ENCODE data around the gene TMEM63A.

The TMEM63A gene

GRCh38 chr1:225834417-225835329, 47.5 kb downstream of the TMEM63A start:
- ATAC-seq (ENCODE audit: insufficient read depth, low read depth) = no peak

DNA sequence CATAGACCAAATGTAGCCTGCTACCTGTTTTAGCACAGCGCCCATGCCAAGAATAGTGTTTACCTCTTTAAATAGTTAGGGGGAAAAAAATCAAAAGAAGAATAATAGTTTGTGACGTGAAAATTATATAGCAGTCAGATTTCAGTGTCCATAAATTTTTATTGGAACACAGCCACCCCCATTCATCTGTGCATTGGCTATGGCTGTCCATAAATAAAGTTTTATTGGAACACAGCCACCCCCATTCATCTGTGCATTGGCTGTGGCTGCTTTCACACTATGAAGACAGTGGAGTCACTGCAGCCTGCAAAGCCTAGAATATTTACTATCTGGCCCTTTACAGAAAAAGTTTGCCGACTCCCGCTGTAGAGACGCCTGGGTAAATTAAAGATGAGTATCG, 51.3 kb downstream of the TMEM63A start:
- DNase-seq (no peak), ATAC-seq (ENCODE audit: insufficient read depth, low read depth) (no peak)
- Histone ChIP-seq H3K9ac (ENCODE audit: low read depth, low read length) (no peak overlapping the region), H3K4me3 (ENCODE audit: low read depth in 1 of 2, low read length in 2 of 2) (no peak overlapping the region), H3K4me1 (ENCODE audit: insufficient read depth, low read length) (no peaks in the 10 kb centered on the region), H3K9me3 (ENCODE audit: insufficient read depth, low read length, severe bottlenecking) (no peaks in the 10 kb centered on the region), H3K36me3 (ENCODE audit: insufficient read depth, low read length) (no peaks in the 10 kb centered on the region), H4K20me1 (ENCODE audit: insufficient read depth, low read length) (no peaks in the 10 kb centered on the region), H3K27me3 (ENCODE audit: insufficient read depth, low read length, poor library complexity) (no peaks in the 10 kb centered on the region), H3K4me2 (ENCODE audit: insufficient read depth, low read length) (no peak overlapping the region), H2AFZ (ENCODE audit: low read depth, low read length) (no peak overlapping the region), H3K79me2 (ENCODE audit: insufficient read depth, low read length) (no peaks in the 10 kb centered on the region), H3K27ac (ENCODE audit: low read length) (no peak overlapping the region)
- TF ChIP-seq CTCF (IDR thresholded peaks at IDR 0.05; ENCODE audit: borderline replicate concordance, extremely low read depth, low read length, poor library complexity, severe bottlenecking) (no peak), EZH2 (IDR thresholded peaks at IDR 0.05; ENCODE audit: borderline replicate concordance, low read depth, low read length, severe bottlenecking) (no peak)

More at GRCh38 chr1:225834417-225835329, 47.5 kb downstream of the TMEM63A start:
- Histone ChIP-seq H3K27ac (ENCODE audit: low read length) (no peak overlapping the region), H4K20me1 (ENCODE audit: insufficient read depth, low read length) (no peaks in the 10 kb centered on the region), H3K79me2 (ENCODE audit: insufficient read depth, low read length) (no peaks in the 10 kb centered on the region), H3K4me2 (ENCODE audit: insufficient read depth, low read length) (no peak overlapping the region), H3K4me3 (ENCODE audit: low read depth in 1 of 2, low read length in 2 of 2) (no peak overlapping the region), H3K4me1 (ENCODE audit: insufficient read depth, low read length) (no peaks in the 10 kb centered on the region), H3K27me3 (ENCODE audit: insufficient read depth, low read length, poor library complexity) (no peaks in the 10 kb centered on the region), H2AFZ (ENCODE audit: low read depth, low read length) (no peak overlapping the region), H3K9ac (ENCODE audit: low read depth, low read length) (no peak overlapping the region), H3K36me3 (ENCODE audit: insufficient read depth, low read length) (no peaks in the 10 kb centered on the region), H3K9me3 (ENCODE audit: insufficient read depth, low read length, severe bottlenecking) (no peaks in the 10 kb centered on the region)
- no peak for TF ChIP-seq CTCF (IDR thresholded peaks at IDR 0.05; ENCODE audit: borderline replicate concordance, extremely low read depth, low read length, poor library complexity, severe bottlenecking)
- TF ChIP-seq EZH2 (IDR thresholded peaks at IDR 0.05; ENCODE audit: borderline replicate concordance, low read depth, low read length, severe bottlenecking) = no peak
- DNase-seq = no peak

- no peaks in the 10 kb centered on the region for H4K20me1 ChIP-seq (ENCODE audit: insufficient read depth, low read length)
- no peaks in the 10 kb centered on the region for H3K36me3 ChIP-seq (ENCODE audit: insufficient read depth, low read length)
- H3K27me3 ChIP-seq (ENCODE audit: insufficient read depth, low read length, poor library complexity) = no peaks in the 10 kb centered on the region
- no peaks in the 10 kb centered on the region for H3K4me1 ChIP-seq (ENCODE audit: insufficient read depth, low read length)
- TF ChIP-seq EZH2 (IDR thresholded peaks at IDR 0.05; ENCODE audit: borderline replicate concordance, low read depth, low read length, severe bottlenecking) = no peak
- no peak for TF ChIP-seq CTCF (IDR thresholded peaks at IDR 0.05; ENCODE audit: borderline replicate concordance, extremely low read depth, low read length, poor library complexity, severe bottlenecking)
- DNase-seq (no peak), ATAC-seq (ENCODE audit: insufficient read depth, low read depth) (no peak)
- H3K9ac ChIP-seq (ENCODE audit: low read depth, low read length) = no peak overlapping the region
- no peaks in the 10 kb centered on the region for H3K9me3 ChIP-seq (ENCODE audit: insufficient read depth, low read length, severe bottlenecking)
- no peak overlapping the region for H3K4me3 ChIP-seq (ENCODE audit: low read depth in 1 of 2, low read length in 2 of 2)
- H3K79me2 ChIP-seq (ENCODE audit: insufficient read depth, low read length) = no peaks in the 10 kb centered on the region
- no peak overlapping the region for H3K4me2 ChIP-seq (ENCODE audit: insufficient read depth, low read length)
- H2AFZ ChIP-seq (ENCODE audit: low read depth, low read length) = no peak overlapping the region
- no peak overlapping the region for H3K27ac ChIP-seq (ENCODE audit: low read length)
These were observed 53.4 kb downstream of the TMEM63A start for GRCh38 chr1:225828706-225829345.

Measured in DND-41 (cell line).